K562 (cell line): ENCODE data around the gene SDCBP2. TPM values are rescaled to one million over a fixed set of nuclear protein-coding genes. Genes with fewer than 3 reads are reported as not detected.
A peak's percentile ranks its signal among the peaks of the same experiment; 100 is the strongest.

ENCODE experiments used
- ATAC-seq: fragments of 200-7000 bp; cut with Tn5 transposase; 3 replicates; pipeline ENCODE4 v1.9.1; 2020; ENCODE audit warnings: moderate library complexity
- BruUV-seq: library from RNA; stranded (reverse); fragments of 400-500 nt; replicated peaks from 2 replicates; lab custom pipeline; 2021; lab: Mats Ljungman, UMichigan
- CTCF ChIA-PET: fragments of 300-600 bp; formaldehyde crosslinking; extraction: SDS; loops from one replicate; lab custom pipeline; 2021; ENCODE audit warnings: low intra/inter-chr PET ratio; lab: Yijun Ruan, JAX
- POLR2A ChIA-PET: fragments of 300-600, 350-650 bp; sonication (Branson Sonifier 250); formaldehyde crosslinking; extraction: SDS; loops from one replicate; lab custom pipeline; 2021; ENCODE audit warnings: antibody characterized with exemption, inconsistent platforms; lab: Yijun Ruan, JAX
- DNase-seq, 4 experiments: peaks; one replicate each; pipeline versions ENCODE4 v3.0.0 to v3.0.0-alpha.2; 2011 to 2018; ENCODE audit warnings: low spot score in 3 of 4, mixed read lengths in 3 of 4; ENCODE audit errors: extremely low read depth in 1 of 4
- FAIRE-seq: peaks from 2 replicates; lab custom pipeline; 2011; peaks lifted over from hg19 to GRCh38; lab: Jason Lieb, UNC
- H2AFZ ChIP-seq: 2 replicates; pipeline ENCODE4 v1.6.0; 2011; ENCODE audit warnings: low read depth, low read length, control low read depth, inconsistent platforms
- H3K27ac ChIP-seq: fragments of 200-600 bp; 3 replicates; pipeline ENCODE4 v1.8.0; 2011; ENCODE audit warnings: low read depth, mild to moderate bottlenecking, control low read depth, inconsistent platforms, low read length, moderate library complexity, mixed read lengths; ENCODE audit errors: extremely low read depth
- H3K27me3 ChIP-seq, 2 experiments: fragments of 300-600 bp in 1 of 2; 2 replicates in 1 of 2; 3 replicates in 1 of 2; pipeline versions ENCODE4 v1.6.0 to v1.8.0; 2011; ENCODE audit warnings: inconsistent platforms in 2 of 2, low read length in 2 of 2, mild to moderate bottlenecking in 1 of 2, mixed read lengths in 1 of 2, moderate library complexity in 1 of 2; ENCODE audit not compliant: control insufficient read depth in 2 of 2, insufficient read depth in 2 of 2
- H3K36me3 ChIP-seq: fragments of 300-600 bp; 3 replicates; pipeline ENCODE4 v1.8.0; 2011; ENCODE audit warnings: mild to moderate bottlenecking, low read length, inconsistent platforms; ENCODE audit not compliant: control insufficient read depth, insufficient read depth
- H3K4me1 ChIP-seq, 2 experiments: fragments of 200-600 bp in 1 of 2; replicated peaks in 1 of 2; 2 replicates in 1 of 2; 3 replicates in 1 of 2; pipeline versions ENCODE4 v1.5.1 to v1.8.0; 2011; ENCODE audit warnings: inconsistent platforms in 2 of 2, low read length in 2 of 2, mild to moderate bottlenecking in 1 of 2, mixed read lengths in 1 of 2, moderate library complexity in 1 of 2; ENCODE audit not compliant: control insufficient read depth in 2 of 2, insufficient read depth in 2 of 2
- H3K4me2 ChIP-seq: 2 replicates; pipeline ENCODE4 v1.6.1; 2011; ENCODE audit warnings: low read length, control low read depth, inconsistent platforms, mixed read lengths; ENCODE audit not compliant: insufficient read depth
- H3K4me3 ChIP-seq: fragments of 200-600 bp; sonication (generic), shearing (Covaris generic); 2 replicates; pipeline ENCODE4 v1.5.1; 2016; ENCODE audit warnings: control low read depth, inconsistent platforms
- H3K79me2 ChIP-seq: fragments of 200-600 bp; 3 replicates; pipeline ENCODE4 v1.8.0; 2011; ENCODE audit warnings: low read length, inconsistent platforms; ENCODE audit not compliant: control insufficient read depth, insufficient read depth
- H3K9ac ChIP-seq, 2 experiments: 2 replicates each; pipeline versions ENCODE4 v1.6.0 to v1.6.1; 2011; ENCODE audit warnings: low read depth in 2 of 2, low read length in 2 of 2, control low read depth in 1 of 2, inconsistent platforms in 1 of 2, mild to moderate bottlenecking in 1 of 2, mixed read lengths in 1 of 2; ENCODE audit not compliant: insufficient read depth in 1 of 2
- H3K9me1 ChIP-seq: one replicate; pipeline ENCODE4 v1.6.0; 2011; ENCODE audit warnings: inconsistent platforms, mild to moderate bottlenecking, low read length, moderate library complexity; ENCODE audit not compliant: control insufficient read depth, insufficient read depth
- H3K9me3 ChIP-seq: replicated peaks from 2 replicates; pipeline ENCODE4 v1.5.1; 2011; ENCODE audit warnings: low read depth, low read length, inconsistent platforms; ENCODE audit not compliant: control insufficient read depth, insufficient read depth
- H4K20me1 ChIP-seq: replicated peaks from 2 replicates; pipeline ENCODE4 v1.6.1; 2011; ENCODE audit warnings: low read length, inconsistent platforms, mixed read lengths; ENCODE audit not compliant: control insufficient read depth, insufficient read depth
- C11orf30 ChIP-seq: fragments of 450-650 bp; IDR thresholded peaks from 2 replicates; pipeline ENCODE4 v1.6.1; 2016; ENCODE audit warnings: low read depth, mild to moderate bottlenecking
- CBX2 ChIP-seq: fragments of 200-600 bp; sonication (generic); IDR thresholded peaks from one replicate; pipeline ENCODE4 v1.6.1; 2012; ENCODE audit warnings: mild to moderate bottlenecking, low read length, inconsistent platforms; ENCODE audit not compliant: insufficient read depth, poor library complexity, severe bottlenecking
- NR1H2 ChIP-seq: sonication (generic); formaldehyde crosslinking; IDR thresholded peaks from 2 replicates; pipeline ENCODE4 v1.4.0; 2020; ENCODE audit warnings: mild to moderate bottlenecking, missing genetic modification reagents
- PRPF4 ChIP-seq: fragments of 200-400 bp; formaldehyde crosslinking; IDR thresholded peaks from one replicate; pipeline ENCODE4 v1.6.1; 2017; ENCODE audit warnings: low read length, low read depth, mild to moderate bottlenecking; ENCODE audit not compliant: insufficient read depth, poor library complexity, severe bottlenecking
- RBM22 ChIP-seq: fragments of 200-400 bp; formaldehyde crosslinking; IDR thresholded peaks from 2 replicates; pipeline ENCODE4 v1.6.1; 2018; ENCODE audit warnings: low read length, low read depth; ENCODE audit not compliant: poor library complexity, severe bottlenecking
- ZNF696 ChIP-seq: fragments of 250-450 bp; sonication (Bioruptor Pico); conservative IDR thresholded peaks from 2 replicates; pipeline ENCODE4 v1.4.0; 2020; ENCODE audit warnings: mild to moderate bottlenecking, moderate library complexity
- WGBS: fragments of 100-300 bp; shearing (Covaris generic); methylation state at CpG from one replicate; pipeline ENCODE4 v1.1.6; 2016; ENCODE audit warnings: low coverage, mixed read lengths; ENCODE audit not compliant: insufficient coverage; ENCODE audit errors: missing lambda C conversion rate; 5-methylcytosine and 5-hydroxymethylcytosine counted together
- in situ Hi-C: fragments of 300-500 bp; cut with MboI; formaldehyde crosslinking; loops from 4 replicates; pipeline ENCODE4 v1.15.0; 2018; ENCODE audit warnings: inconsistent platforms, mixed read lengths
- intact Hi-C: fragments of 100-400 bp; cut with micrococcal nuclease; formaldehyde crosslinking; loops from 2 replicates; pipeline ENCODE4 v1.14.2; 2022
- polyA plus RNA-seq, 8 experiments: library from polyadenylated mRNA; depleted of rRNA in 4 of 8; stranded (reverse) in 5 of 8; unstranded in 3 of 8; fragments of >200 nt; fragmentation: Nextera tagmentation in 2 of 8; fragmentation: Illumina TruSeq in 1 of 8; extraction: Ambion mirVana in 2 of 8; extraction: Trizol in 1 of 8; gene quantifications; 2 replicates each; pipeline versions ENCODE4 v1.2.1 to v1.2.3, GENCODE V29; 2011 to 2014; ENCODE audit warnings: inconsistent platforms in 1 of 8, missing spikeins in 1 of 8
- total RNA-seq, 7 experiments: library from RNA; depleted of rRNA in 6 of 7; stranded (reverse); fragments of >200 nt in 6 of 7; fragmentation: Illumina TruSeq in 2 of 7; extraction: Trizol in 2 of 7; gene quantifications; 2 replicates each; pipeline versions ENCODE4 v1.2.1 to v1.2.3, GENCODE V29; 2011 to 2021; ENCODE audit warnings: low replicate concordance in 1 of 7
- TF ChIP-seq, protein P1 (sequence below): fragments of 450-650 bp; conservative IDR thresholded peaks from 2 replicates; pipeline ENCODE4 v1.6.1; 2016; ENCODE audit warnings: missing genetic modification characterization, low read depth, mild to moderate bottlenecking, missing compliant biosample characterization, moderate library complexity
- TF ChIP-seq, protein P2 (sequence below): fragments of 250-450 bp; sonication (Bioruptor Pico); IDR thresholded peaks from 2 replicates; pipeline ENCODE4 v1.4.0; 2020; ENCODE audit warnings: mild to moderate bottlenecking, moderate library complexity
- TF ChIP-seq, protein P3 (sequence below): fragments of 450-650 bp; IDR thresholded peaks from 2 replicates; pipeline ENCODE4 v1.6.1; 2014; ENCODE audit warnings: low read depth, mild to moderate bottlenecking, moderate library complexity, borderline replicate concordance
- TF ChIP-seq, protein P4 (sequence below): fragments of 250-450 bp; sonication (Bioruptor Pico); IDR thresholded peaks from 2 replicates; pipeline ENCODE4 v1.4.0; 2020; ENCODE audit warnings: borderline replicate concordance
- TF ChIP-seq, protein P5 (sequence below), 2 experiments: IDR thresholded peaks; 2 replicates each; pipeline ENCODE4 v1.6.1; 2011; ENCODE audit warnings: borderline replicate concordance in 1 of 2, control low read depth in 1 of 2, low read depth in 1 of 2, low read length in 1 of 2, mild to moderate bottlenecking in 1 of 2, mixed read lengths in 1 of 2, moderate library complexity in 1 of 2; ENCODE audit not compliant: insufficient read depth in 1 of 2, insufficient read length in 1 of 2, poor library complexity in 1 of 2, severe bottlenecking in 1 of 2; ENCODE audit errors: extremely low read depth in 1 of 2

SDCBP2 gene
- total and polyA plus RNA-seq, 9 of the 15 experiments (the other 6 are each of a cell fraction or from before 2014, with no cell fraction given), result 0.06 to 1.2 (median 0.80) TPM

DNA sequence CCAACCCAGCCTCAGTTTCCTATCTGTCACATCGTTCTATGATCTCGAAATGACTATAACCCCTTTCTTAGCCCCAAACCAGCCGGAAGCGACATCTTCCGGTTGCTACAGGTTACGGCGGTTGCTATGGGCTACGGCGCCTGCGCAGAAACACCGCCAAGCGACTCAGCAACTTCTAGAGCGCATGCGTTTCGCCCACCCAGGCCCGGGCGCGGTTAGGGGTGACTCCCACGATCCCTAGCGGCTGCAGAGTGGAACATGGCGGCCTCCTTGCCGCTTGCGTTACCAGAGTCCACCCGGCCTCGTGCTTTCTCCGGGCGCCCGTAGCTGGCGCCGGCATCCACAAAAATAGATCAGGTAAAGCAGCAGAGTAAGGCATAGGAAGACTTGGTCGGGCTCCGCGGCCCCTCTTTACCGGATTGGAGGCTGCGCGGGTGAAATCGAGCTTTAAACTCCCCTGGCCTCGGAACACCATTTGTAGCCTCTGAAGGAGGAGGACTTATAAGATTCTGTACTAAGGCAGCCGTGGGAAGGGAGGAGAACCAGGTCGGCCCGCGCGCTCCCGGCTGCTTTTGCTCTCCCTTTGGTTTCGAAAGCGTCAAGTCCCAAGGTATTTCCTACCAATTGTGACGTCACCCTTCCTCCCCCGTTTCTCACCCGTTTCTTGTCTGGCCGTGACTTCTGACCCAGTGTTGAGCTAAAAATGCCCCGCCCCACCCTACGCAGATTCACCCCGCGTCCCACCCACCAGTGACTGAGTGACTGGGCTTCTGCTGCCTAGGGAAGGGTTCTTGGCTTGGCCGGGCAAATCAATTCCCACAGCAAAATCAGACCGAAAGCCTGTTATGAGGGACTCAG lies 3.5 kb downstream of the SDCBP2 start:
- Histone ChIP-seq H4K20me1 (peaks cover 7% of the 10 kb centered on the region; the same call in 1 of the 2 replicates), H3K79me2 (peaks cover 44% of the 10 kb centered on the region), H3K27ac (peak overlapping the region; percentile 89), H3K9me3 (no peaks in the 10 kb centered on the region), H3K36me3 (peaks cover 5% of the 10 kb centered on the region; the same call in 2 of the 3 replicates), H3K4me3 (peak overlapping the region; percentile 55), H2AFZ (peak overlapping the region; percentile 60), H3K4me2 (peak overlapping the region; percentile 86), H3K27me3 (no peaks in the 10 kb centered on the region), H3K9me1 (no peaks in the 10 kb centered on the region), H3K4me1 (peaks cover 20 to 36% of the 10 kb centered on the region in 2 experiments; a peak in 4 of 5 replicates), H3K9ac (peak overlapping the region; percentile 97 to 99)
- WGBS, result 0% methylated on average over 39 of the region's 56 CpGs
- in situ Hi-C loops, result no loop called here
- FAIRE-seq (peak; percentile 95), DNase-seq (peak; percentile 94 to 97 (median 96)), ATAC-seq (peak; percentile 96)
- POLR2A ChIA-PET, result interaction anchor here (0.6 to 1.4 kb wide), 11 partner anchors 9 to 997 kb away, joined by 3 to 8 read pairs (median 3); no protein-coding TSS in a partner anchor
- BruUV-seq, result TSS peak; percentile 91
- intact Hi-C loops, result loop anchor here (5.0 to 10.0 kb wide), 2 partner anchors 67 to 139 kb away; partner anchors contain the start of genes FKBP1A and NSFL1C
- CTCF ChIA-PET, result no interaction called here
- TF ChIP-seq CBX2 (no peak), NR1H2 (no peak), C11orf30 (peak; percentile 86), RBM22 (peak; percentile 100), ZNF696 (CRISPR knock-in tag) (no peak), PRPF4 (no peak)
- TF ChIP-seq, protein P1, sequence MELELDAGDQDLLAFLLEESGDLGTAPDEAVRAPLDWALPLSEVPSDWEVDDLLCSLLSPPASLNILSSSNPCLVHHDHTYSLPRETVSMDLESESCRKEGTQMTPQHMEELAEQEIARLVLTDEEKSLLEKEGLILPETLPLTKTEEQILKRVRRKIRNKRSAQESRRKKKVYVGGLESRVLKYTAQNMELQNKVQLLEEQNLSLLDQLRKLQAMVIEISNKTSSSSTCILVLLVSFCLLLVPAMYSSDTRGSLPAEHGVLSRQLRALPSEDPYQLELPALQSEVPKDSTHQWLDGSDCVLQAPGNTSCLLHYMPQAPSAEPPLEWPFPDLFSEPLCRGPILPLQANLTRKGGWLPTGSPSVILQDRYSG (tag), result no peak
- TF ChIP-seq, protein P2, sequence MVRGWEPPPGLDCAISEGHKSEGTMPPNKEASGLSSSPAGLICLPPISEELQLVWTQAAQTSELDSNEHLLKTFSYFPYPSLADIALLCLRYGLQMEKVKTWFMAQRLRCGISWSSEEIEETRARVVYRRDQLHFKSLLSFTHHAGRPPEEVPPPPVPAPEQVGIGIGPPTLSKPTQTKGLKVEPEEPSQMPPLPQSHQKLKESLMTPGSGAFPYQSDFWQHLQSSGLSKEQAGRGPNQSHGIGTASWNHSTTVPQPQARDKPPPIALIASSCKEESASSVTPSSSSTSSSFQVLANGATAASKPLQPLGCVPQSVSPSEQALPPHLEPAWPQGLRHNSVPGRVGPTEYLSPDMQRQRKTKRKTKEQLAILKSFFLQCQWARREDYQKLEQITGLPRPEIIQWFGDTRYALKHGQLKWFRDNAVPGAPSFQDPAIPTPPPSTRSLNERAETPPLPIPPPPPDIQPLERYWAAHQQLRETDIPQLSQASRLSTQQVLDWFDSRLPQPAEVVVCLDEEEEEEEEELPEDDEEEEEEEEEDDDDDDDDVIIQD (CRISPR knock-in tag), result no peak
- TF ChIP-seq, protein P3, sequence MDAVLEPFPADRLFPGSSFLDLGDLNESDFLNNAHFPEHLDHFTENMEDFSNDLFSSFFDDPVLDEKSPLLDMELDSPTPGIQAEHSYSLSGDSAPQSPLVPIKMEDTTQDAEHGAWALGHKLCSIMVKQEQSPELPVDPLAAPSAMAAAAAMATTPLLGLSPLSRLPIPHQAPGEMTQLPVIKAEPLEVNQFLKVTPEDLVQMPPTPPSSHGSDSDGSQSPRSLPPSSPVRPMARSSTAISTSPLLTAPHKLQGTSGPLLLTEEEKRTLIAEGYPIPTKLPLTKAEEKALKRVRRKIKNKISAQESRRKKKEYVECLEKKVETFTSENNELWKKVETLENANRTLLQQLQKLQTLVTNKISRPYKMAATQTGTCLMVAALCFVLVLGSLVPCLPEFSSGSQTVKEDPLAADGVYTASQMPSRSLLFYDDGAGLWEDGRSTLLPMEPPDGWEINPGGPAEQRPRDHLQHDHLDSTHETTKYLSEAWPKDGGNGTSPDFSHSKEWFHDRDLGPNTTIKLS, result peak; percentile 70; the same call in 1 of the 2 replicates
- TF ChIP-seq, protein P4, sequence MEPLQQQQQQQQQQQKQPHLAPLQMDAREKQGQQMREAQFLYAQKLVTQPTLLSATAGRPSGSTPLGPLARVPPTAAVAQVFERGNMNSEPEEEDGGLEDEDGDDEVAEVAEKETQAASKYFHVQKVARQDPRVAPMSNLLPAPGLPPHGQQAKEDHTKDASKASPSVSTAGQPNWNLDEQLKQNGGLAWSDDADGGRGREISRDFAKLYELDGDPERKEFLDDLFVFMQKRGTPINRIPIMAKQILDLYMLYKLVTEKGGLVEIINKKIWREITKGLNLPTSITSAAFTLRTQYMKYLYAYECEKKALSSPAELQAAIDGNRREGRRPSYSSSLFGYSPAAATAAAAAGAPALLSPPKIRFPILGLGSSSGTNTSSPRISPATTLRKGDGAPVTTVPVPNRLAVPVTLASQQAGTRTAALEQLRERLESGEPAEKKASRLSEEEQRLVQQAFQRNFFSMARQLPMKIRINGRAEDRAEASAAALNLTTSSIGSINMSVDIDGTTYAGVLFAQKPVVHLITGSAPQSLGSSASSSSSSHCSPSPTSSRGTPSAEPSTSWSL (CRISPR knock-in tag), result no peak
- TF ChIP-seq, protein P5, sequence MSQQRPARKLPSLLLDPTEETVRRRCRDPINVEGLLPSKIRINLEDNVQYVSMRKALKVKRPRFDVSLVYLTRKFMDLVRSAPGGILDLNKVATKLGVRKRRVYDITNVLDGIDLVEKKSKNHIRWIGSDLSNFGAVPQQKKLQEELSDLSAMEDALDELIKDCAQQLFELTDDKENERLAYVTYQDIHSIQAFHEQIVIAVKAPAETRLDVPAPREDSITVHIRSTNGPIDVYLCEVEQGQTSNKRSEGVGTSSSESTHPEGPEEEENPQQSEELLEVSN (IDR thresholded peaks at IDR 0.05; ENCODE audit: borderline replicate concordance in 1 of 2, extremely low read depth in 1 of 2, insufficient read depth in 1 of 2, insufficient read length in 1 of 2, low read depth in 1 of 2, low read length in 1 of 2, poor library complexity in 1 of 2, severe bottlenecking in 1 of 2), result peak in 1 of 2 experiments; percentile 46
